Ishikawa (cell line): ENCODE results near the gene EHBP1L1.

Experiments
- CEBPB ChIP-seq: IDR thresholded peaks from 2 replicates; pipeline ENCODE4 v1.6.1; 2012
- EGR1 ChIP-seq: IDR thresholded peaks from 2 replicates; pipeline ENCODE4 v1.6.1; 2012
- EP300 ChIP-seq: IDR thresholded peaks from 2 replicates; pipeline ENCODE4 v1.6.1; 2012; ENCODE audit warnings: borderline replicate concordance
- FOXM1 ChIP-seq: IDR thresholded peaks from 2 replicates; pipeline ENCODE4 v1.6.1; 2012; ENCODE audit warnings: low read depth, borderline replicate concordance
- NFIC ChIP-seq: IDR thresholded peaks from 2 replicates; pipeline ENCODE4 v1.6.1; 2012
- RAD21 ChIP-seq: IDR thresholded peaks from 2 replicates; pipeline ENCODE4 v1.6.1; 2012; ENCODE audit warnings: low read depth
- TAF1 ChIP-seq: IDR thresholded peaks from 2 replicates; pipeline ENCODE4 v1.6.1; 2012; ENCODE audit warnings: low read depth, mild to moderate bottlenecking
- TCF12 ChIP-seq: IDR thresholded peaks from 2 replicates; pipeline ENCODE4 v1.6.1; 2012; ENCODE audit warnings: low read depth
- TEAD4 ChIP-seq: IDR thresholded peaks from 2 replicates; pipeline ENCODE4 v1.6.1; 2012
- YY1 ChIP-seq: IDR thresholded peaks from 2 replicates; pipeline ENCODE4 v1.6.1; 2012; ENCODE audit warnings: low read depth
- TF ChIP-seq, protein P1 (sequence below): IDR thresholded peaks from 2 replicates; pipeline ENCODE4 v1.6.1; 2012

DNA sequence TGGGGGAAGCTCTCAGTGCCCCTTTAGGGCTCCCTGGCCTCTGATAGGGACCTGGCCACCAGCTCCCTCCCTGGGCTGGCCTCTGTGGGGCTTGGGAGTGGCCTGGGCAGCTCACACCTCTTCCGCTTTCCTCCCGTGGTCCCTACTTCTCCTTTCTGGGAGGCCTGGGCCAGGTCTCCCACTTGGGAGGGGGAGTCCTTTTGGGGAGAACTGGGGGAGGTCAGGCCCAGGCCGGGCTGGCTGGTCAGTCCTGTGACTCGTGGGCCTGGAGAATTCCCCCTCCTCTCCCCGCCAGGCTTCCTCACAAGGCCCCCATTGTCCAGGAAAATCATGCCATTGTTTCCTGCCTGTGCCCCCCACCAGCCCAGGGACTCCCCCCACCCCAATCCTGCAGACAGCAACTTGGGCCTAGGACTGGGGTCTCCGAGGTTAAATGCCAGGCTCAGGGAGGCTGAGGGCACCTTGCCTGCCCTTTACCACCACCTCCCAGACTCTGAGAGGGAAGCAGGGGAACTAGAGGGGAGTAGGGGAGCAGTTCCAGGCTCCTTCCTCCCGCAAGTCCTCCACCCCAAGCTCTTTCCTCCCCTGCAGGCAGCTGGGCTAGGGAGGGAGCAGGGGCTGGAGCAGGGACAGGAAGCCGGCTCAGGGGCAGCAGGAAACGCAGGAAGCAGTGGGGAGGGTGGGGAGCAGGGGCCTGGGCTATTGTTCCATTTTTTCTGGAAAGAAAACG lies 35.3 kb downstream of the EHBP1L1 start:
- TF ChIP-seq CEBPB (no peak), EP300 (no peak), NFIC (no peak), YY1 (no peak), TAF1 (no peak), RAD21 (no peak), FOXM1 (no peak), TEAD4 (no peak), TCF12 (no peak), EGR1 (no peak)
- TF ChIP-seq, protein P1, sequence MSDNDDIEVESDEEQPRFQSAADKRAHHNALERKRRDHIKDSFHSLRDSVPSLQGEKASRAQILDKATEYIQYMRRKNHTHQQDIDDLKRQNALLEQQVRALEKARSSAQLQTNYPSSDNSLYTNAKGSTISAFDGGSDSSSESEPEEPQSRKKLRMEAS = no peak
